Kidney tubule cell (primary cell): ENCODE data around the gene RNF215.
"Not testable (repeated sequence)": the region's sequence is repeated elsewhere in the genome, so short reads cannot be mapped to it uniquely, and the experiment has no call there.

Source experiments
- DNase-seq: peaks from one replicate; pipeline ENCODE4 v3.0.0-alpha.2; 2018; ENCODE audit warnings: low spot score

RNF215 gene

DNA sequence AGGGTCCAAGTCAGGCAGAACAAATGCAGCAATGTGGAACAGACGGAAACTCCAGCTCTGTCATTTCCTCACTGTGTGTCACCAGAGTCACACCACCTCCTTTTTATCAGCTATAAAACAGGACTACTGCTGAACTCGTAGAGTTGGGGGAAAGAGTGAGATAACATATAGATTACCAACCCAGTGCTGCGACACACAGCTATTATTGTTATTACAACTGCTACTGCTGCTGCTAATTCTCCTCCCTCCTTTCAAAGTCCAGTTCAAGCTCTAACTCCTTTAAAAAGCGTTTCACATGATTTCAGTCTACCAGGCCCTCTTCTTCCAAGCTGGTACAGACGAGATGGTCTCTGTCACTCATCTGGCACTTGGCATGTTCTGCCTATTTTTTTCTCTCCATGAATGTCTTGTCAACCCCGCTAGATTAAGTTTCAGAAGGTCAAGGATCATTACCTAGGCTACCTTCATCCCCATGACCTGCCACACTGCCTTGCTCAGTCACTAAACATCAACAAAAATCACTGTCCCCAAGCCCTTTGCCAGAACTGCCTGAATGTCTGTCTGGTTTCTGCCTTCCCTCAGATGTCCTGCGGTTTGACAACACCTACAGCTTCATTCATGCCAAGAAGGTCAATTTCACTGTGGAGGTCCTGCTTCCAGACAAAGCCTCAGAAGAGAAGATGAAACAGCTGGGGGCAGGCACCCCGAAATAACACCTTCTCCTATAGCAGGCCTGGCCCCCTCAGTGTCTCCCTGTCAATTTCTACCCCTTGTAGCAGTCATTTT, 34.7 kb upstream of the RNF215 start:
- peak; percentile 57 for DNase-seq

DNA sequence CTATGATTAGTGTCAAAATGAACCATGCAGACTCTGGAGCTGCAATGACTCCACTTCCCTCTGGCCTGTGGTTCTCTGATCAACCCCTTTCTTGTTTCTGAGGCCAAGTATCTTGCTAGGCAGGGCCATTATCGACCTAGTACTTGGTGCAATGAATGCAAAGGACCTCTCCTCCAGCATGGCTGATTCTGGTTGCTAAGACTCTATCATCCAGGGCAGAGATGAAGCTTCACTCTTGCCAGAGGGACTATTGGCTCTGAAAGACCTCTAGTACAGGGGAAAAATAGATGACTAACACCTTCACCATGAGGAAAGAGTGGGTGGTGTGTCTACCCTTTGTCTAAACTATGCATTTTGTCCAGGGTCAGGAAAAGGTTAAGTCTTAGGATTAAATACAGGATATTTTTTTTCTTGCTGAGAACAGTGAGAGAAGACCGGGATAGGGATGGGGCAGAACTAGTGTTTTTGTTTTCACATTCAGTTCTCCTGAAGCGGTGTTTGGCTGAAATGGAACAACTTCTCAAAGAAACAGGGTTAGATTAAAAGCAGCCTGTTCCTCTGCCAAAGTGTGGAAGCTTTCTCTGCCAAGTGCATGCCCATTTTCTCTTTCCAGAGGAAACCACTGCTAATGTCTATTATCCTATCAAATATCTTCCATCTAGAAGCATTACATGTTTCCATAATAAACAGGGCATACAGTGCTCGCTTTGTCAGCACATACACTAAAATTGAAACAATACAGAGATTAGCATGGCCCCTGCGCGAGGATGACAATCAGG, 33.3 kb upstream of the RNF215 start:
- DNase-seq, result peak; percentile 88

DNA sequence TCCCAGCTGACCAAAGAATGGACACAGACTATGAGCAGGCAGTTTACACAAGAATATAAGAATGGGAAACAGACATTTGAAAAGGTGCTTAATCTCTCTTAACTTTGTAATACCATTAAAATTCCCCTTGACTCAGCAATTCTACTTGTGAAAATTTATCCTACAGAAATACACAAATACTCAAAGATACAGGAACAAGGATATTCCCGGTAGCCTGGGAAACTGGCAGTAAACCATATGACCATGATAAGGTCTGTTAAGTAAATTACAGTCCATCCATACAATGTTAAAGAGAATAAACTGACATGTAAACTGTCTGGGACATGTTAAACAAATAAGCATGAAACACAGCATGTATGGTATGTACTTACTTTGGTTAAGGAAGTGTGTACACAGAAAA, 29.6 kb upstream of the RNF215 start:
- DNase-seq, result no peak

DNA sequence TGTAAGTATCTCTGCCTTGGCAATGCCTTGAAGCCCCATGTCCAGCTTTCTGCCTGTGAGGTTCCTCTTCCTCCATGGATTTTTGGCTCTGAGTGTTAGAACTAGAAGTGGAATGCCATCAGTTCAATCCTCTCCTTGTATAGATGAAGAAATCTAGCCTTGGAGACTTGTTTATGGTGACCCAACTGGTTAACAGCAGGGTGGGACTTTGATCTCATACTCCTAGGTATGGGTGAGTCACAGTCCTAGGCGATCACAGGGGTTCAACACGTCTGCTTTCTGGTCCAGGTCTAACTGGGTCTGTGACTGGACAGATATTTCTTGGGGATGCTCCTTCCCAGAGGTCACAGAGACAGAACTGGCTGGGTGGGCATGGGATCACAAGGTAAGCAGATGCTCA, 29.2 kb upstream of the RNF215 start:
- peak; percentile 32 for DNase-seq

DNA sequence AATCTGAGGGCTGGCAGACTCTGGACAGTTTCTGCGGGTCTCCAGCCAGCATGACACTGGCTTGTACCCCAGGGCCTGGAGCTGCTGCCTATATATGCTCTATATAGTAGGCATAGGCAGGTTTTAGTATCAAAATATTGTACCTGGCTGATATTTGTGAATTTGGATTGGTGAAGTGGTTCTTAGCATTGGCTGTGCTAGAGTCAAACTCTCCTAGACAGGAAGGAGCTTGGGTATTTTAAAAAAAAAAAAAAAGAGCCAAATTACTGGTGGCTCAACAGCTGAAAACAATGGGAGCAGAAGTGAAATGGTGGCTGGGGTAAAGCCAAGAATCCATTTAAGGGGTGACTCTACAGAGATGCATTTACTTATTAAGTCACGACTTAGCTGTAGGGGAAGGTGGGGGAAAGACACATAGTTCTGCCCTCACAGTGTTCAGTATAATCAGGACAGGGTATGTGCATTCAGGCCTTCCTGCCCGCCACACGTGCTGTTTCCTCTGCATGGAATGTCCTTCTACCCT, 27.4 kb upstream of the RNF215 start:
- DNase-seq, result no peak

DNA sequence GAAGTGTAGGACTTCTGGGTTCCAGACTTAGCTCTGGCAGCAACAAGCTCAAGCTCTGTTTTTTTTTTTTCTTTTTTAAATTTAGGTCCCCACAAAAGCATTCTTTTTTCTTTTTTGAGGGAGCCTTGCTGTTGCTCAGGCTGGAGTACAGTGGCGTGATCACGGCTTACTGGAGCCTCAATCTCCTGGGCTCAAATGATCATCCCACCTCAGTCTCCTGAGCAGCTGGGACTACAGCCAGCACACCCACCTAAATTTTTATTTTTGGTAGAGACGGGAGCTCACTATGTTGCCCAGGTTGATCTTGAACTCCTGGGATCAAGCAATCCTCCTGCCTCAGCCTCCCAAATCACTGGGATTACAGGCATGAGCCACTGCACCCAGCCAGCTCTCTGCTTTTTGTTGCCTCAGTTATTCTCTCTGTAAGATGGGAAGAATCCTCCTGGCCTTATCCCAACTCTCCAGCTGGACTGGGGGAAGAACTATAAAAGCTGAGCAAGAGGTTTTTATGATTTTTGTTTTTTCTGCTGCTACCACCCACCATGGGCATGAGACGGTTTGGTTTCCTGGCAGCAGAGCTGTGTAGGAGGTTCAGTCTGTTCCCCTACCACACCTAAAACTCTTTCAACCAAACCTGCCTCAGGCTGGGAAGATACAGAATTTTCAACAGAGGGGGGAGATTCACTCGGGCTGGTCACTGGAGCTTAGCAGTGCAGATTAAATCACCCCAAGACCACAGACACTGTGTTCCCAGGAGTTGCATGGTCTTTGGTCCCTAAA, 26.7 kb upstream of the RNF215 start:
- DNase-seq, result no peak

DNA sequence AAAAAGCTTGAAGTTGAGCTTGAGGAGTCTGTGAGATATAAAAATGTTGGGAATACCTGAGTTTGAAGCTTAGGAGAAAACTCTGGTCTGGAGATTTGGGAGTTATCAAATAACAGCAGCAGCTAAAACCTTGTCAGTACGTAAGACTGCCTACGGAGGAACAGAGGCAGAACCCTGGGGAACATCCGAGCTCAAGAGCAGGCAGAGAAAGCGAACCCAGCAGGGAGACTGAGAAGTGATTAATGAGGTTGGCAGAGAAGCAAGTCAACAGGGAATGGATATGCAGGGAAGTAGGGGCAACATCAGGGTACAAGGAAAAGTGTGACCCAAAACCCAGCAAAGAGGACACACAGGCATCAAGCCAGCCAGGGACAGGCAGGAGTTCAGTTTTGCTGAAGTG, 25.8 kb upstream of the RNF215 start:
- DNase-seq, result no peak

DNA sequence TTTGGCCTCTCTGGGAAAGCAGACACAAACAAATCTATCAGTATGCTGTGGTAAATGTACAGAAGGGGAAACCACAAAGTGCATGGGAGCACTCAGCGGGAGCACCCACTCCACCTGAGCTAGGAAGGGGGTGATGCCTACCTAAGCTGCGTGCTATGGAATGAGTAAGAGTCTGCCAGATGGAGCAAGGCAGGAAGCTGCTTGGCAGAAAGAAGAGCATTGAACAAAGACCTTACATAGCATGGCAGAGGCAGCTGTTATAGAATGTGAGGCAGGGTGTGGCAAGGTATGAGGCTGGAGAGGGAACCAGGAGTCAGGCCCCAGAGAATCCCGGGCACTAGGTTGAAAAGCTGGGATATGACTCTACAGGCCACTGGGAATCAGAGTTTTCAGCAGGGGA, 24.6 kb upstream of the RNF215 start:
- no peak for DNase-seq

DNA sequence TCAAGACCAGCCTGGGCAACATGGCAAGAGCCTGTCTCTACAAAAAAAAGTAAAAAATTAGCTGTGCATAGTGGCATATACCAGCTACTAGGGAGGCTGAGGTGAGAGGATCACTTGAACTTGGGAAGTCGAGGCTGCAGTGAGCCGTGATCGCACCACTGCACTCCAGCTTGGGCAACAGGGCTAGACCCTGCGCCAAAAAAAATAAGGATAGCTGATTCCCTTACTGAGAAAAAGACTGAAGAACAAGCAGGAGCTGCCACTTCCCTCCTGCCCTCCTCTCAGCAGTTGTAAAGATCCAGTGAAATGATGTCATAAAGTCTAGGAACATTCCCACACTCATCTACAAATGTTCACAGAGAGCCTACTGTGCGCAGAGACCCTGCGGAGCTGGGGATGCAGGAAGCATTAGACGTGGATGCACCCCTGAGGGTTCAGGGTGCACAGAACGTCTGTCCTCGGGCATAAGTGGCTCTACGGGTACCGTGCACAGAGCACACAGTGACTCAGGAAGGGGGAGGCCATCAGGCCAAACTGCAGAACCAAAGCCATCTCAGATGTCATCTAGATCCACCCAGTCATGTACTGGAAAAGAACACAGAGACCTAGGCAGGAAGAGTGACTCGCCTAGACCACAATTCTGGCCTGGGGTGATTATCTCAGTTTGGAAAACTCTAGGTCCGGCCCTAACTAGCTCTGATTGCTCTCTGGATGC, 21.3 kb upstream of the RNF215 start:
- peak; percentile 88 for DNase-seq

DNA sequence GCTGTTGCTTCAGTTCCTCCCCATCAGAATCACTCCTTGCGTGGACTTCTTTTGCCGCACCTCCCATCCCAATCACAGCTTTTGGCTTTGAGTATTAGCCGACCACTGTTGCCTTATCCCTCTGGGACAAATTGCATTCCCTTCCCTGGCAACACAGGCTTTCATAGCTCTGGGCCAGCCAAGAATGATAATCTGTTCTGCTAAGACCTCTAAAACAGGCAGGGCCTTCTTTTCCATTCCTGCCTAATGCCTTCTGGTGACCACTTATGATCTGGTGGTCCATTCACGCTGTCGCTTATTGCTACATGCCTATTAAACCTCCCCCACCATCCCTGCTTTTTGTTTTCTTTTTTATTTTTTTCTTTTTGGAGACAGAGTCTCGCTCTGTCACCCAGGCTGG, 19.2 kb upstream of the RNF215 start:
- no peak for DNase-seq

DNA sequence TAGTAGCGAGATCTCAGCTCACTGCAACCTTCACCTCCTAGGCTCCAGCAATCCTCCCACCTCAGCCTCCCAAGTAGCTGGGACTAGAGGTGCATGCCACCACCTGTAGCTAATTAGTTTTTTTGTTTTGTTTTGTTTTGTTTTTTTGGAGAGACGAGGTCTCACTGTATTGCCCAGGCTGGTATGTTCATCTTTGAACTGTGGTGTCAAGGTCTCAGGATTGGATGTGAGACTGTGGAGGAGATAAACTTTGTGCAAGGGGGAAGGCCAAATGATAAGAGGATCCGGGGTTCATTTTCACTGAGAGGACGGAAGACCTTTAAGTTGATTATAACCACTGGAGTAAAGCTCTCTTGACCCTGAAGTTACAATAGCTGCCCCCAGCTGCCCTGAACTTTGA, 18.5 kb upstream of the RNF215 start:
- no peak for DNase-seq

DNA sequence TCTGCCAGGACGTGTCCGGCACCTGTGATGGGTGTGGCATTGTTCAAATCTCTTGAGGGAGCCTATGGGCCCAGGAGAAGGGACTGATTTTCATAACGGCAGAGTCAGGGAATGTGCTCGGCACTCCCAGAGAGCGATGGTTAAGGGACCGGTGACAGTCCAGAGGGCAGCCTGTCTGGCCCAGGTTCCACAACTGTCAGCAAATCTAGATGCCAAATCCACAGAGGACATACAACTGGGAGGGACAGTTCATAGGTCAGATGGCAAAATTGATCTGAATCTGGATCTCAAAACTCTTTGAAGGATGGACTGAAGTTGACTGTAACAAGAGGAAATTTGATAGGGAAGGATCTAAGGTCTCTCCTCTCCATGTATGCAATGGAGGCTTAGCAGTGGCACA, 17.1 kb upstream of the RNF215 start:
- no peak for DNase-seq

DNA sequence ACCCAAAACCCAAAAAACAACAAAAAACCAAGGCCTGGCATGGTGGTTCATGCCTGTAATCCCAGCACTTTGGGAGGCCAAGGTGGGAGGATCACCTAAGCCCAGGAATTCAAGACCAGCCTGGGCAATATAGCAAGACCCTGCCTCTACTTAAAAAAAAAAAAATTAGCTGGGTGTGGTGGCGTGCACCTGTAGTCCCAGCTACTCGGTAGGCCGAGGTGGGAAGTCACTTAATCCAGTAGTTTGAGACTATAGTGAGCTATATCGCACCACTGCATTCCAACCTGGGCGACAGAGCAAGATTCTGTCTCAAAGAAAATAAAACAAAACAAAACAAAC, 15.5 kb upstream of the RNF215 start:
- DNase-seq, result not testable (repeated sequence)

DNA sequence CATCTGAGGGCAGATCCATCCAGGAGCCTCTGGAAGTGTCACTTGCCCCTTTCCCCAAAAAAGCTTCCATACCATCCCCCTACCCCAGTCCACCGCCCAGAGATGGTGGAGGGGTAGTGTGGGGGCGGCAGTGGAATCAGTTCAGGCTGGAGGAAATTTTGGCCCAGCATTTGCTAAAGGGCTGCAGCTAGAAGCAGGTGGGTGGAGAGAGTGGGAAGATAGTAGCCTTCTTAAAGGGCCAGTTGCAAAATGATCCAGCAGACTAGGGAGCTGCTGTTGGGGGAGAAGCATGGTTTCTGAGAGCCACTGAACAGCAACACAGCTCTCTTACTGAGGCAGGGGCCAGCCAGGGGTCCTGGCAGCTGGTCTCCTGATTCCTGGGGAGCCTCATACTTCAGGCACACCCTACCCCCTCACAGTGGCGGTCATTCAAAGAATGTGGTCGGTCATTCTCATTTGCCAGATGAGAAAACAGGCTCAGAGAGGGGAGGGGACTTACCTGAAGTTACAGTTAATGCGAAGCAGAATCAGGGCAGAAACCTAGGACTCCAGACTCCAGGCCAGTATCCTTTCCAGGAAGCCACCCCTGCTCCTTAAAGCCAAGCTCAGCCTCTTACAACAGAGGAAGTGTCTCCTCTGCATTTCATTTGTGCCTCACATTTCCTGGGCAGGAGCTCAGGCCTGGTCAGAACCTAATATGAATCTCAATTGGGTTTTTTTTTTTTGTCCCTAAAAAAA, 15.0 kb upstream of the RNF215 start:
- no peak for DNase-seq

DNA sequence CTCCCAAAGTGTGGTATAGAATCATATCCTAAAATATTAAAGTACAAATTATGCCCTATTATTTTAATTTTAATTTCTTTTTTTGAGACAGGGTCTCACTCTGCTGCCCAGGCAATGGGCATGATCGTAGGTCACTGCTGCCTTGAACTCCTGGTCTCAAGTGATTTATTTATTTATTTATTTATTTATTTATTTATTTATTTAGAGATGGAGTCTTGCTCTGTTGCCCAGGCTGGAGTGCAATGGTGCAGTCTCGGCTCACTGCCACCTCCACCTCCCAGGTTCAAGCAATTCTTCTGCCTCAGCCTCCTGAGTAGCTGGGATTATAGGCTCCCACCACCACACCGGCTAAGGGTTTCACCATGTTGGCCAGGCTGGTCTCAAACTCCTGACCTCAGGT, 13.8 kb upstream of the RNF215 start:
- DNase-seq, result not testable (repeated sequence)

DNA sequence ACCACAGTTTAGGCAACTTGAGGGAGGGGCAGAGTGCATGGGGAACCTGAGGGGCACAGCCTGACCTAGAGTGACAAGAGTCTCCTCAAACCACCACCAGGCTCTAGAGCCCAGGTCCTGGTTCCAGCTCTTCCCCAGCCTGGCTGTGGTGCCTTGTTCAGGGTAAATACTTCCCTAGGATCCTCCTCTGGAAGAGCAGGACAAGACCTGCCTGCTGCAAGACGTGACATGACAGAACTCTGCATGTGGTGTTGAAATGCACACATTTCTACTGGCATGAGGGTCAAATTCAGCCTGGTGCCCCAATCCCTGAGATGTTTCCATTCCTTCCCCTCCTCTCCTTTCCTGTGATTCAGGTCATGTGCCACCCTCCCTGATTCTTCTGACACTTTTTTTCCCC, 12.9 kb upstream of the RNF215 start:
- DNase-seq, result no peak

DNA sequence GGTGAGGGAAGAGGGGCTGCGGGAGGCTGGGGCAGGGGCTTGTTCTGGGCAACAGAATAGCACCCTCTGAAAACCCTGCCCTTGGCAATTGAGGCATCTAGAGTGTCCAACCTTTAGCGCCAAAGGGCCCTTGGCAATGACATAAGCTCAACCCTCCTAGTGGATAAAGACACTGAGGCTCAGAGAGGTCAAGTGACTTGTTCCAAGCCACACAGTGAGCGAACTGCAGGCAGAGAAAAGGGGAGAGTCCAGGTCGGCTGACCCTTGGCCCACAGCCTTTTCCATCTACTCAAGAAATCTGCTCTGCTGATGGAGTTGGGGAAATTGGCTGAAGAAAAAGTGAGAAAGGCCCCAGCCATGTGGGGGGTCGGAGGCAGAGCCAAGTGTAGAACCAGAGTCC, 12.5 kb upstream of the RNF215 start:
- no peak for DNase-seq

DNA sequence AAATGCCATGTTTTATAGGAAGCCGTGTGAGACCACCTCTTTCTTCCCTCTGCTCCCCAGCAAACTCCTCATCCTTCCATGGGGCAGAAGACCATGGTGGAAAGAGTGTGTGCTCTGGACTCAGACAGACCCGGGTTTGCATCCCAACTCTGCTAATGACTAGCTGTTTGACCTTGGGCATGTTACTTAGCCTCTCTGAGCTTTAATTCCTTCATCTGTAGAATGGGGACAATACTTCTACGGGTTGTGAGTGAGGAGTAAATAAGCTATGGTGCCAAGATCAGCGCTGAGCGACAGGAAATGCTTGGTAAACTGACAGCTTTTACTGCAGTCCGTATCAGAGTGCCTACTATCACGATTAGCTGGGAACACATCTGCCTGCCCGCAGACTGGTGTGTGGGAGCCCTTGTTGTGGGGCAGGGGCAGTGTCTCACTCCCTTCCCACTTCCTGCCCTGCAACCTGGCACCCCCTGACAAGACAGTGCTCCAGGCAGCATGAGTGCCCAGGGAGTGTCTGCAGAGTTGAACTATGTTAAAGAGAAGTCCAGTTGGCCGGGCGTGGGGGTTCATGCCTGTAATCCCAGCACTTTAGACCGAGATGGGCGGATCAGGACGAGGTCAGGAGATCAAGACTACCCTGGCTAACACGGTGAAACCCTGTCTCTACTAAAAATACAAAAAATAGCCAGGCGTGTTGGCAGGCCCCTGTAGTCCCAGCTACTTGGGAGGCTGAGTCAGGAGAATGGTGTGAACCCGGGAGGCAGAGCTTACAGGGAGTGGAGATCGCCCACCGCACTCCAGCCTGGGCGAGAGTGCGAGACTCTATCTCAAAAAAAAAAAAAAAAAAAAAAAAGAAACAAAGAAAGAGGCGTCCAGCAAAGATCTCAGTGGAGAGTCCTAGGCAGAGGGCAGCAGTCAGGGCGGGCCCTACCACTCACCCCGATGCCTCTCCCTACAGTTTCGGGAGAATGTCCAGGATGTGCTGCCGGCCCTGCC, 11.8 kb upstream of the RNF215 start:
- DNase-seq, result no peak

DNA sequence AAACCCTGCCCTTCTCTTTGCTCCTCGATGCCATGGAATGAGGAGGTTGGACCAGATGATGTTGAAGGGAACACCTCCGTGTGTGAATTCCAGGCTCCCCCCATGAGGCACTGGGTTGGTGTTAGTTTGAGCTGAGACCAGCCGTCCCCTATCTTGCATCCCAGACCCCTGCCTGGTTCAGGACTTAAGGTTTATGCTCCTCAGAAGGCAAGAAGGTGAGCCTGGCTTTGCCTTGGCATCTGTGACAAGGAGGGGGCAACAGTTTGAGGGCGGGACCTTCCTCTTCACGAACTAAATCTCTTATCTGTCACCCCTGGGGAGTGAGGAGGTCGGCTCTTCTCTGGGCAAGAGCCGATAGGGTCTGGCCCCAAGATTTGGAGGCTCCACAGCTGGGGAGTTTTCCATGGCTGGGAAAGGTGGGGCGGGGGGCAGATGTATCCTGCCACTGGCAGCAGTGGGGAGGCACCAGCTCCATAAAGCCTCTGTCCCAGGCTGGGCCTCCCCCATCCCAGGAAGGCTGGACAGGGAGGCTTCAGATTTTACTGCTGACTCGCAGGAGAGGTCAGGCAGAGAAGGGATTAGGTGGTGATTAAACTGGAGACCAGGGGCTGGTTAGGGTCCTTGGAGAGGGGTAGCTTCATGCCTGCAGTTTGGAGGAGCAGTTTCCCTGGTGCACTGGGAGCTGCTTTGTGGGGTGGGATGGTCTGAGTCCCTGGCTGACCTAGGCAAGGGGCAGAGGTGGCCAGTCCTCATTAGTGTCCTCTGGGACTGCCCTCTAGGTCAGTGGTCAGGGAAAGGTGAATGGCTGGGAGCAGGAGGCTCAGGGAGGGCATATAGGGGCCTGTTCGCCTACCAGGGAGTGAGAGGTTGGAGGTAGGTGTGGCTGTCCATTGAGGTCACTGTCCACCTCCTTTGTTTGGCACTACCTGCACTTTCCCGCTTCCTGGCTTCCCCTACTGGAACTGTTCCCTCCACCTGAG, 10.7 kb upstream of the RNF215 start:
- no peak for DNase-seq
